Esophagus squamous epithelium (tissue), 5 donors: ENCODE measurements around the gene TMEM63C. TPM values are rescaled to one million over a fixed set of nuclear protein-coding genes. Genes with fewer than 3 reads are reported as not detected.
"Not testable (repeated sequence)": the region's sequence is repeated elsewhere in the genome, so short reads cannot be mapped to it uniquely, and the experiment has no call there.

Source experiments
- DNase-seq: peaks from one replicate; lab custom pipeline; 2025; lab: John Stamatoyannopoulos, UW
- H3K27ac ChIP-seq, 4 donors: fragments of 200-600 bp; sonication (generic); one replicate each; pipeline ENCODE4 v1.5.1; 2016 to 2019; ENCODE audit warnings: mild to moderate bottlenecking in 1 of 4
- H3K27me3 ChIP-seq, 4 donors: fragments of 200-600 bp; sonication (generic); 1 replicate in 3 of 4; 2 replicates in 1 of 4; pipeline versions ENCODE4 v1.5.1 to v1.6.0; 2017 to 2021; ENCODE audit warnings: antibody characterized with exemption in 1 of 4
- H3K36me3 ChIP-seq, 3 donors: fragments of 200-600 bp; sonication (generic); one replicate each; pipeline ENCODE4 v1.5.1; 2016 to 2019
- H3K4me1 ChIP-seq, 3 donors: fragments of 200-600 bp; sonication (generic); one replicate each; pipeline ENCODE4 v1.5.1; 2017 to 2019
- H3K4me3 ChIP-seq, 4 donors: fragments of 200-600 bp; sonication (generic); 1 replicate in 3 of 4; 2 replicates in 1 of 4; pipeline ENCODE4 v1.5.1; 2016 to 2019; ENCODE audit warnings: mild to moderate bottlenecking in 2 of 4, moderate library complexity in 1 of 4
- H3K9me3 ChIP-seq, 3 donors: fragments of 200-600 bp; sonication (generic); one replicate each; pipeline ENCODE4 v1.5.1; 2016 to 2019
- CTCF ChIP-seq, 6 experiments: fragments of 450-650 bp in 4 of 6; fragments of 200-600 bp in 2 of 6; sonication (generic) in 2 of 6; IDR thresholded peaks; one replicate each; pipeline ENCODE4 v1.5.1; 2016 to 2019; ENCODE audit warnings: antibody characterized with exemption in 6 of 6, mild to moderate bottlenecking in 4 of 6, moderate library complexity in 4 of 6
- POLR2A ChIP-seq, 4 donors: fragments of 450-650 bp; IDR thresholded peaks; one replicate each; pipeline ENCODE4 v1.6.1; 2017; ENCODE audit warnings: antibody characterized with exemption in 4 of 4, mild to moderate bottlenecking in 4 of 4, moderate library complexity in 3 of 4
- WGBS, 2 donors: methylation state at CpG; one replicate each; pipeline ENCODE4 v1.1.5; 2018; 5-methylcytosine and 5-hydroxymethylcytosine counted together
- intact Hi-C: fragments of 100-400 bp; cut with DNase I; formaldehyde crosslinking; loops from one replicate; pipeline ENCODE4 v1.15.0; 2022
- total RNA-seq, 4 donors: library from RNA; depleted of rRNA; stranded (reverse); fragments of >200 nt; gene quantifications; one replicate each; pipeline ENCODE4 v1.1.0, GENCODE V29; 2016
- donor health status: DM: yes; HTN: yes; CAD: no.

The TMEM63C gene
- total RNA-seq, 4 donors from 2014 or later, result 5.2 to 18.6 (median 9.8) TPM

DNA sequence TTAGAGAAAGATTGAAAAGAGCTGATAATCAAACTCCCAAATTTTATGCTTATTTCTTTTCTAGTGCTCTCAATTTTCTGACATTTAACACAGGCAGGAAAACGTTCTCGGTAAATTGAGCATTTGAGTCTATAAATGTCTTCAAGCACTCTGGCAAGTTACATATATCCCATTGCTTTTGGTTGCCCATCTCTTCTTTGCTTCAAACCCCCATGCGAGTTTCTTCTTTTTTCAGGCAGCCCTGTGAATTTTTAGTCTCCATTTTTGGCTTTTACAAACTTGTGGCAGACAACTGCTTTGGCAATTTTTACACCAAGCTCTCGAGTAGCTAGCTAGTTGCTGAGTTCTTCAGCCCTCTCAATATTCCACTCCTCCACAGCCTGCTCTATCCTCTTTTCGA is 8.7 kb upstream of the TMEM63C start:
- no peak for DNase-seq
- H3K27me3 ChIP-seq, result peaks cover 0 to 3% (median 0%) of the 10 kb centered on the region in 4 donors
- peaks cover 0 to 18% (median 0%) of the 10 kb centered on the region in 3 donors for H3K9me3 ChIP-seq
- WGBS, 2 donors, result 75 to 81% methylated on average over 5 of the region's 5 CpGs
- TF ChIP-seq POLR2A (IDR thresholded peaks at IDR 0.05) (no peak), CTCF (IDR thresholded peaks at IDR 0.05) (no peak)
- peaks cover 0 to 7% (median 0%) of the 10 kb centered on the region in 3 donors for H3K4me1 ChIP-seq
- intact Hi-C loops, result no loop called here
- H3K36me3 ChIP-seq, result no peaks in the 10 kb centered on the region
- no peak overlapping the region for H3K4me3 ChIP-seq
- H3K27ac ChIP-seq, result no peak overlapping the region

DNA sequence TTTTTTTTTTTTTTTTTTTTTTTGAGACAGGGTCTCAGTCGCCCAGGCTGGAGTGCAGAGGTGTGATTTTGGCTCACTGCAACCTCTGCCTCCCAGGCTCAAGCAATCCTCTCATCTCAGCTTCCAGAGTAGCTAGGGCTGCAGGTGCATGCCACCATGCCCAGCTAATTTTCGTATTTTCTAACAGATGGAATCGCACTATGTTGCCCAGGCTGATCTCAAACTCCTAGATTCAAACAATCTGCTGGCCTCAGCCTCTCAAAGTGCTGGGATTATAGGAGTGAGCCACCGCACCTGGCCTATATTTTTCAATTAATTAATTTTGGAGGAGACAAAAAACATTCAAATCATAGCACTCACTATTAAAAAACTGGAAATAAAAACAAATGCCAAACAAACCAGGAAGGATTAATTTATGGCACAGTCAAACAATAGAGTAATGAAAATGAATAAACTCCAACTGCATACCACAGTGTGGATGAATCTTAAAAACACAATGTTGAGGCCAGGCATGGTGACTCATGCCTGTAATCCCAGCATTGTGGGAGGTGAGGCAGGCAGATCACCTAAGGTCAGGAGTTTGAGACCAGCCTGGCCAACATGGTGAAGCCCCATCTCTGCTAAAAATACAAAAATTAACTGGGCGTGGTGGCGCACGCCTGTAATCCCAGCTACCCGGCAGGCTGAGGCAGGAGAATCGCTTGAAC is 7.5 kb upstream of the TMEM63C start:
- H3K27ac ChIP-seq, H3K27me3 ChIP-seq, DNase-seq, intact Hi-C loops, H3K4me1 ChIP-seq, H3K36me3 ChIP-seq, H3K4me3 ChIP-seq: not testable (repeated sequence)
- H3K9me3 ChIP-seq, result peaks cover 0 to 16% (median 0%) of the 10 kb centered on the region in 3 donors
- 55 to 61% methylated on average over 8 to 9 of the region's 9 CpGs for WGBS, 2 donors

DNA sequence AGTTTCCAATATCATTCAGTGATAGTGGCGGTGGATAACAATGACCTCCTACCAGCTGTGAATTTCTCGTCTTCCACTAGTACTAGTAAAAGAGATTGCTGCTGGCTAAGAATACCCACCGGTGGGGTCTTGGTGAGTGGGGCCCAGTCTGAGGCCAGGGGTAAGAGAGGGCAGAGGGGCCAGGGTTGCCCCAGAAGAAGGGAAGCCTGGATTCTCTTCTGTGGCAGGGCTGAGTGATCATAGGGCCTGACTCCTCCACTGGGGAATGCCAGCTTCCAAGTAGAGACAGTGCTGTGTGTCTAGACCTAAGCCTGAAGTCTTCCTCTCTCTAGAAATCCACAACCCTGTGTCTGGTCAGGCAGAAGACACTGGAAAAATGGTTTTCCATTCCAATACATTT is 5.8 kb upstream of the TMEM63C start:
- intact Hi-C loops, result no loop called here
- H3K4me1 ChIP-seq, result peaks cover 0 to 7% (median 0%) of the 10 kb centered on the region in 3 donors
- no peak overlapping the region for H3K27ac ChIP-seq
- H3K36me3 ChIP-seq, result no peaks in the 10 kb centered on the region
- DNase-seq, result no peak
- H3K4me3 ChIP-seq, result no peak overlapping the region
- TF ChIP-seq CTCF (IDR thresholded peaks at IDR 0.05), result no peak
- H3K9me3 ChIP-seq, result peaks cover 0 to under 1% (median 0%) of the 10 kb centered on the region in 3 donors
- H3K27me3 ChIP-seq, result peaks cover 0 to 23% (median 0%) of the 10 kb centered on the region in 4 donors
- no CpG with 5 or more reads among the region's 3 CpGs for WGBS, 2 donors

GRCh38 chr14:77177702-77178101 is 3.9 kb upstream of the TMEM63C start:
- H3K4me3 ChIP-seq, result no peak overlapping the region
- intact Hi-C loops, result no loop called here
- H3K36me3 ChIP-seq, result no peaks in the 10 kb centered on the region
- H3K27me3 ChIP-seq, result peaks cover 0 to 41% (median 4%) of the 10 kb centered on the region in 4 donors
- TF ChIP-seq POLR2A (IDR thresholded peaks at IDR 0.05) (no peak), CTCF (IDR thresholded peaks at IDR 0.05) (no peak)
- H3K27ac ChIP-seq, result no peak overlapping the region
- WGBS, 2 donors, result 14 to 20% methylated on average over 1 of the region's 1 CpG
- peaks cover 12 to 25% (median 14%) of the 10 kb centered on the region in 3 donors for H3K4me1 ChIP-seq
- no peak for DNase-seq
- no peaks in the 10 kb centered on the region for H3K9me3 ChIP-seq

DNA sequence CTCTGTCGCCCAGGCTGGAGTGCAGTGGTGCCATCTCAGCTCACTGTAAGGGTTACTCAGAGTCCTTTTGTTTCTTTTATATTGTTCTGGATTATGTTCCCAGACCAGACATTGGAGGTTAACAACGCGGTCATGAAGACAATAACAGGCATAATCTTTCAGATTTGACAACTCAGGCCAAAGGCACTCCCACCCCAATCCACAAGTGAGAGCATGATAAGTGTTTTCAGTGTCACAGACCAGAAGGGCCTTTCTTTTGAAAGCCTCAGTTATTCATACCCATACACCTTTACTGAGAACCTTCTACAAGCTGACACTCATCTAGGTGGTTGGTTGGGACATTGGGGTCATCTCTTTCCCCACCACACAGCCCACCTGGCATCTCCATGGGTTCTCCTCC is 2.9 kb upstream of the TMEM63C start:
- 38 to 52% methylated on average over 3 of the region's 3 CpGs for WGBS, 2 donors

More for the DNA sequence above, 2.9 kb upstream of the TMEM63C start:
- peaks cover 0 to 51% (median 4%) of the 10 kb centered on the region in 4 donors for H3K27me3 ChIP-seq
- H3K36me3 ChIP-seq, result no peaks in the 10 kb centered on the region
- H3K9me3 ChIP-seq, result no peaks in the 10 kb centered on the region
- no peak overlapping the region for H3K4me3 ChIP-seq
- intact Hi-C loops, result no loop called here
- peaks cover 12 to 35% (median 14%) of the 10 kb centered on the region in 3 donors for H3K4me1 ChIP-seq
- no peak for DNase-seq
- H3K27ac ChIP-seq, result no peak overlapping the region
- no peak for TF ChIP-seq POLR2A (IDR thresholded peaks at IDR 0.05)
